SU-DHL-6 (cell line): ENCODE data around the gene CDK6.

ENCODE experiments used
- H2AFZ ChIP-seq: fragments of 200-600 bp; sonication (generic); 2 replicates; pipeline ENCODE4 v1.6.1; 2014; ENCODE audit warnings: low read depth, mild to moderate bottlenecking, moderate library complexity, mixed read lengths, antibody characterized with exemption, low read length; ENCODE audit not compliant: severe bottlenecking
- H3F3A ChIP-seq: fragments of 200-600 bp; shearing (Covaris generic); 2 replicates; pipeline ENCODE4 v1.6.0; 2016; ENCODE audit warnings: antibody characterized with exemption, mild to moderate bottlenecking; ENCODE audit not compliant: insufficient read depth
- H3K27ac ChIP-seq: fragments of 200-600 bp; sonication (generic); 2 replicates; pipeline ENCODE4 v1.5.1; 2016; ENCODE audit warnings: low read depth, mild to moderate bottlenecking, low read length, moderate library complexity, mixed read lengths
- H3K27me3 ChIP-seq: fragments of 200-600 bp; sonication (generic), shearing (Covaris generic); 2 replicates; pipeline ENCODE4 v1.6.0; 2014; ENCODE audit warnings: mild to moderate bottlenecking, low read length
- H3K36me3 ChIP-seq: fragments of 200-600 bp; sonication (generic); 2 replicates; pipeline ENCODE4 v1.6.1; 2014; ENCODE audit warnings: mild to moderate bottlenecking, low read length, mixed read lengths
- H3K4me2 ChIP-seq: fragments of 300-600, 200-600 bp; shearing (Covaris generic), sonication (generic); 2 replicates; pipeline ENCODE4 v1.6.0; 2014; ENCODE audit warnings: low read length, low read depth, mild to moderate bottlenecking; ENCODE audit not compliant: poor library complexity, severe bottlenecking
- H3K4me3 ChIP-seq: fragments of 200-600 bp; sonication (generic); 2 replicates; pipeline ENCODE4 v1.5.1; 2014; ENCODE audit warnings: antibody characterized with exemption, low read length, mild to moderate bottlenecking, mixed read lengths; ENCODE audit not compliant: insufficient read depth, poor library complexity, severe bottlenecking
- H3K79me2 ChIP-seq: fragments of 200-600 bp; sonication (generic); 2 replicates; pipeline ENCODE4 v1.6.1; 2014; ENCODE audit warnings: mild to moderate bottlenecking, low read length, moderate library complexity; ENCODE audit not compliant: insufficient read depth
- H3K9ac ChIP-seq: fragments of 200-600 bp; sonication (generic); 2 replicates; pipeline ENCODE4 v1.7.0; 2014; ENCODE audit warnings: mild to moderate bottlenecking, low read length
- H3K9me2 ChIP-seq: fragments of 200-600 bp; sonication (generic); replicated peaks from 2 replicates; pipeline ENCODE4 v1.6.1; 2014; ENCODE audit warnings: low read length; ENCODE audit not compliant: insufficient read depth
- H3K9me3 ChIP-seq: fragments of 200-600 bp; sonication (generic); 2 replicates; pipeline ENCODE4 v1.6.1; 2014; ENCODE audit warnings: low read length, mixed read lengths; ENCODE audit not compliant: insufficient read depth
- H4K20me1 ChIP-seq: fragments of 200-600 bp; sonication (generic); 2 replicates; pipeline ENCODE4 v1.6.1; 2014; ENCODE audit warnings: low read depth, mild to moderate bottlenecking, antibody characterized with exemption, low read length, moderate library complexity, mixed read lengths
- EZH2phosphoT487 ChIP-seq: fragments of 200-600 bp; sonication (generic), shearing (Covaris generic); conservative IDR thresholded peaks from 2 replicates; pipeline ENCODE4 v1.6.1; 2018; ENCODE audit warnings: mild to moderate bottlenecking, antibody characterized with exemption, low read length, moderate library complexity, mixed read lengths
- TF ChIP-seq, protein P1 (sequence below): fragments of 200-600 bp; sonication (generic); IDR thresholded peaks from one replicate; pipeline ENCODE4 v1.5.1; 2017; ENCODE audit warnings: antibody characterized with exemption, mild to moderate bottlenecking, low read length, moderate library complexity; ENCODE audit not compliant: insufficient read depth, poor library complexity, severe bottlenecking

Gene CDK6

DNA sequence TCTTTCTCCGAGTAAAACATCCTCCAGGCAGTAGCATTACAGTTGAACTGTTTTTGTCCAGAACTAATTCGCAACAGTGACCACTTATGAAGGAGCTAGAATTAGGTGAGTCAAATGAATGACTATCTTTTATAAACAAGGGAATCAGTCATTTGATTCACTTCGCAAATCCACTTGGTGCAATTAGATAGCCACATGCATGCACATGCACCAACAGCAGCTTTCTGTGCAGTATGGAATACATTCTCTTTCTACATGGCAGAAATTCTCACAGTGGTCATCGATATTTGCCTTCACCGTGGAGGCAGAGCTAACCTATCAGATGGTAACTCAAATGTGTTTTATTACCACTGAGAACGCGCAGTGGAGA lies 118.8 kb downstream of the CDK6 start:
- no peaks in the 10 kb centered on the region for H3K27me3 ChIP-seq
- TF ChIP-seq, protein P1, sequence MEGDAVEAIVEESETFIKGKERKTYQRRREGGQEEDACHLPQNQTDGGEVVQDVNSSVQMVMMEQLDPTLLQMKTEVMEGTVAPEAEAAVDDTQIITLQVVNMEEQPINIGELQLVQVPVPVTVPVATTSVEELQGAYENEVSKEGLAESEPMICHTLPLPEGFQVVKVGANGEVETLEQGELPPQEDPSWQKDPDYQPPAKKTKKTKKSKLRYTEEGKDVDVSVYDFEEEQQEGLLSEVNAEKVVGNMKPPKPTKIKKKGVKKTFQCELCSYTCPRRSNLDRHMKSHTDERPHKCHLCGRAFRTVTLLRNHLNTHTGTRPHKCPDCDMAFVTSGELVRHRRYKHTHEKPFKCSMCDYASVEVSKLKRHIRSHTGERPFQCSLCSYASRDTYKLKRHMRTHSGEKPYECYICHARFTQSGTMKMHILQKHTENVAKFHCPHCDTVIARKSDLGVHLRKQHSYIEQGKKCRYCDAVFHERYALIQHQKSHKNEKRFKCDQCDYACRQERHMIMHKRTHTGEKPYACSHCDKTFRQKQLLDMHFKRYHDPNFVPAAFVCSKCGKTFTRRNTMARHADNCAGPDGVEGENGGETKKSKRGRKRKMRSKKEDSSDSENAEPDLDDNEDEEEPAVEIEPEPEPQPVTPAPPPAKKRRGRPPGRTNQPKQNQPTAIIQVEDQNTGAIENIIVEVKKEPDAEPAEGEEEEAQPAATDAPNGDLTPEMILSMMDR, result no peak
- no peak for TF ChIP-seq EZH2phosphoT487
- no peaks in the 10 kb centered on the region for H3K79me2 ChIP-seq
- no peaks in the 10 kb centered on the region for H3K9me3 ChIP-seq
- peaks cover 2% of the 10 kb centered on the region; the same call in 1 of the 2 replicates for H3K36me3 ChIP-seq
- H4K20me1 ChIP-seq, result no peaks in the 10 kb centered on the region
- no peak overlapping the region for H3K4me2 ChIP-seq
- H2AFZ ChIP-seq, result no peak overlapping the region
- no peak overlapping the region for H3K4me3 ChIP-seq
- H3K27ac ChIP-seq, result no peak overlapping the region
- no peaks in the 10 kb centered on the region for H3K9me2 ChIP-seq
- no peak overlapping the region for H3K9ac ChIP-seq
- H3F3A ChIP-seq, result no peaks in the 10 kb centered on the region

DNA sequence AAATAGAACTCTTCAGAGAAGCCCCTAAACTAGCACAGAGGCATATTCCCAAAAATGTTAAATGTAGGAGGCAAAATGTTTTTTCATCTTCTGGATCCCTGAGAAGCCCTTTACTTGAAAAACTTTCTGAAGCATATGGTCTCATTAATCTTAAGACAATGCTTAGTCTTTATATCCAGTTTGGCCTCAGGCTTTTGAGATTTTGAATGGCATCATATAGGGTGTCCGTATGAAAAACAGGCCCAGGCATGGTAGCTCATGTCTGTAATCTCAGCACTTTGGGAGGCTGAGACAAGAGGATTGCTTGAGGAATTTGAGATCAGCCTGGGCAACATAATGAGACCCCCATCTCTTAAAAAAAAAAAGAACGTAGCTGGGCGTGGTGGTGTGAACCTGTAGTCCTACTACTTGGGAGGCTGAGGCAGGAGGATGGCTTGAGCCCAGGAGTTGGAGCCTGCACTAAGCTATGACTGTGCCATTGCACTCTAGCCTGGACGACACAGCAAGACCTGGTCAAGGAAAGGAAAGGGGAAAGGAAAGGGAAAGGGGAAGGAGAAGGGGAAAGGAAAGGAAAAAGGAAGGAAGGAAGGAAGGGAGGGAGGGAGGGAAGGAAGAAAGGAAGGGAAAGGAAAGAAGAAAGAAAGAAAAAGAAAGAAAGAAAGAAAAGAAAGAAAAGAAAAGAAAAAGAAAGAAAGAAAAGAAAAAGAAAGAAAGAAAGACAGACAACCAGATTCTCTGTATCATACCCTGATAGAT lies 119.4 kb downstream of the CDK6 start:
- Histone ChIP-seq H3F3A (no peaks in the 10 kb centered on the region), H3K4me2 (no peak overlapping the region), H3K9me2 (no peaks in the 10 kb centered on the region), H3K9ac (no peak overlapping the region), H3K27me3 (no peaks in the 10 kb centered on the region), H4K20me1 (no peaks in the 10 kb centered on the region), H3K27ac (no peak overlapping the region), H3K9me3 (no peaks in the 10 kb centered on the region), H3K4me3 (no peak overlapping the region), H2AFZ (no peak overlapping the region), H3K79me2 (no peaks in the 10 kb centered on the region), H3K36me3 (peaks cover 2% of the 10 kb centered on the region; the same call in 1 of the 2 replicates)
- no peak for TF ChIP-seq EZH2phosphoT487
- TF ChIP-seq, protein P1, result no peak

DNA sequence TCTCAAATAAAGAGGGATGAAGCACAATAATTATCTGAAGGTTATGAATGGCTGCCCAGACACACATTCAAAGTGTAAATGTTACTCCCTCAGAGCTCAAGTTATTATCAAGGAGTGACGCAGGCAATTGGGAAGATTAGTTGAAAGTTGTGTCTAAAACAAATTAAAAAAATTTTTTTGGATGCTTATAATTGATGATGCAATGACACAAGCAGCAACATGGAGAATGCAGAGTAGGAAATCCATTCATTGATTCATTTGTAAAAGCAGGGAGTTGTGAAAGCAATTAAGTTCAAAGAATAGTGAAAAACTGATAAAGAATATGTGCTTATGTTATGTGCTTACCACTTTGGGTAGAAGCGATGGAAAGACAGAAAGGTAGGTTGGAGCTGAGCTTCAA lies 120.4 kb downstream of the CDK6 start:
- H3K27ac ChIP-seq, result no peak overlapping the region
- H3K9me3 ChIP-seq, result no peaks in the 10 kb centered on the region
- H3K9me2 ChIP-seq, result no peaks in the 10 kb centered on the region
- H3K4me2 ChIP-seq, result no peak overlapping the region
- H4K20me1 ChIP-seq, result no peaks in the 10 kb centered on the region
- no peak overlapping the region for H2AFZ ChIP-seq
- H3K27me3 ChIP-seq, result no peaks in the 10 kb centered on the region
- no peak overlapping the region for H3K9ac ChIP-seq
- H3K36me3 ChIP-seq, result peaks cover 2% of the 10 kb centered on the region; the same call in 1 of the 2 replicates
- H3K4me3 ChIP-seq, result no peak overlapping the region
- no peaks in the 10 kb centered on the region for H3K79me2 ChIP-seq
- TF ChIP-seq, protein P1, result no peak
- no peak for TF ChIP-seq EZH2phosphoT487
- H3F3A ChIP-seq, result no peaks in the 10 kb centered on the region
